K562 (cell line): ENCODE results near the gene ENO3.

Experiments
- FOXP1 ChIP-seq: sonication (generic); formaldehyde crosslinking; IDR thresholded peaks from 2 replicates; pipeline ENCODE4 v1.8.0; 2022; ENCODE audit warnings: mild to moderate bottlenecking, missing genetic modification reagents
- GTF2F1 ChIP-seq: IDR thresholded peaks from 2 replicates; pipeline ENCODE4 v1.6.1; 2011; ENCODE audit warnings: low read depth, low read length, improper control_type of control experiment
- PRPF4 ChIP-seq: fragments of 200-400 bp; formaldehyde crosslinking; IDR thresholded peaks from one replicate; pipeline ENCODE4 v1.6.1; 2017; ENCODE audit warnings: low read length, low read depth, mild to moderate bottlenecking; ENCODE audit not compliant: insufficient read depth, poor library complexity, severe bottlenecking
- ZBTB17 ChIP-seq: fragments of 450-650 bp; formaldehyde crosslinking; IDR thresholded peaks from 2 replicates; pipeline ENCODE4 v1.4.0; 2020; ENCODE audit warnings: mild to moderate bottlenecking
- TF ChIP-seq, protein P1 (sequence below), 3 experiments: IDR thresholded peaks in 2 of 3; conservative IDR thresholded peaks in 1 of 3; 2 replicates each; pipeline ENCODE4 v1.5.1; 2011 to 2012; ENCODE audit warnings: low read length in 3 of 3, mild to moderate bottlenecking in 3 of 3, control low read depth in 2 of 3, improper control_type of control experiment in 1 of 3, inconsistent platforms in 1 of 3, low read depth in 1 of 3, mixed read lengths in 1 of 3, moderate library complexity in 1 of 3; ENCODE audit not compliant: insufficient read depth in 2 of 3
- TF ChIP-seq, protein P2 (sequence below): fragments of 250-450 bp; sonication (Bioruptor Pico); IDR thresholded peaks from 2 replicates; pipeline ENCODE4 v1.5.0; 2021; ENCODE audit warnings: mild to moderate bottlenecking, moderate library complexity

DNA sequence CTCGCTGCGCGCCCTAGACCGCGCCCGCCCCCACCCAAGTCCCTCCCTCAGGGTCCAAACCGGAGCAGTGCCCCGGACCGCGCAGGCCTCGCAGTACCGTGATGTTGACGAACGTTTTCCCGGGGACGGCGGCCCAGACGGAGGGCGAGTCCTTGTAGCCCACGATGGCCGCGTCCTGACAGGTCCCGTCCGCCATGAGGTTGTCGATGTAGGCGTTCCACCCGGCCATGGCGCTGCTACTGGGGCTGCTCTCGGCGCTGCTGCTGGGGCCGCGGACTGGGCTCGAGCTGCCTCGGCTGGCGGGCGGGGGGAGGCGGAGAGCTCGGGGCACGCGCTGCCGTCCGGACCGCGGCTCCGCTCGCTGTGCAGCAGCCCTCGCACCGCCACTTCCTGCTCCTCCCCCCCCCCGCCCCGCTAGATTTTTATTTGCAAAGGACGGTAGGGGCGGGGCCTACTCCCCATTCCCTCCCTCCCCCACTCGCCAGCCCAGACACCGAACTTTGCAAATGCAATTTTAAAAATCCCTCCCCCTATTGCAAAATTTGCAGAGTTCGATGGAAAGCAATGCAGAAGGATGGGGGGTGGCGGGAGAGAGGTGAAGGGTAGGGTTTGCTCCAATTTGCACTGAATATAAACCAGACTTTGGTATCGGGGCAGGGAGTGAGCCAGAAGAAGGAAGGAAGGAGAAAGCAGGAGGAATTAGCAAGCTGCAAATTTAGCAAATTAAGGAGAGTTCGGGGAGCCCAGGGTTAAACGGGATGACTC, 2.6 kb upstream of the ENO3 start, which contains the start of gene PFN1:
- TF ChIP-seq PRPF4 = no peak
- no peak; the same call in 1 of the 2 replicates for TF ChIP-seq ZBTB17 (CRISPR knock-in tag)
- 0 out of 2 replicates have a peak, but pooled peaks have one; percentile 44 for TF ChIP-seq FOXP1 (CRISPR knock-in tag)
- TF ChIP-seq, protein P1, sequence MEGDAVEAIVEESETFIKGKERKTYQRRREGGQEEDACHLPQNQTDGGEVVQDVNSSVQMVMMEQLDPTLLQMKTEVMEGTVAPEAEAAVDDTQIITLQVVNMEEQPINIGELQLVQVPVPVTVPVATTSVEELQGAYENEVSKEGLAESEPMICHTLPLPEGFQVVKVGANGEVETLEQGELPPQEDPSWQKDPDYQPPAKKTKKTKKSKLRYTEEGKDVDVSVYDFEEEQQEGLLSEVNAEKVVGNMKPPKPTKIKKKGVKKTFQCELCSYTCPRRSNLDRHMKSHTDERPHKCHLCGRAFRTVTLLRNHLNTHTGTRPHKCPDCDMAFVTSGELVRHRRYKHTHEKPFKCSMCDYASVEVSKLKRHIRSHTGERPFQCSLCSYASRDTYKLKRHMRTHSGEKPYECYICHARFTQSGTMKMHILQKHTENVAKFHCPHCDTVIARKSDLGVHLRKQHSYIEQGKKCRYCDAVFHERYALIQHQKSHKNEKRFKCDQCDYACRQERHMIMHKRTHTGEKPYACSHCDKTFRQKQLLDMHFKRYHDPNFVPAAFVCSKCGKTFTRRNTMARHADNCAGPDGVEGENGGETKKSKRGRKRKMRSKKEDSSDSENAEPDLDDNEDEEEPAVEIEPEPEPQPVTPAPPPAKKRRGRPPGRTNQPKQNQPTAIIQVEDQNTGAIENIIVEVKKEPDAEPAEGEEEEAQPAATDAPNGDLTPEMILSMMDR (IDR thresholded peaks at IDR 0.05 in 2 of 3, conservative IDR thresholded peaks at IDR 0.05 in 1 of 3; ENCODE audit: insufficient read depth in 2 of 3, low read depth in 1 of 3, low read length in 3 of 3) = no peak
- TF ChIP-seq, protein P2, sequence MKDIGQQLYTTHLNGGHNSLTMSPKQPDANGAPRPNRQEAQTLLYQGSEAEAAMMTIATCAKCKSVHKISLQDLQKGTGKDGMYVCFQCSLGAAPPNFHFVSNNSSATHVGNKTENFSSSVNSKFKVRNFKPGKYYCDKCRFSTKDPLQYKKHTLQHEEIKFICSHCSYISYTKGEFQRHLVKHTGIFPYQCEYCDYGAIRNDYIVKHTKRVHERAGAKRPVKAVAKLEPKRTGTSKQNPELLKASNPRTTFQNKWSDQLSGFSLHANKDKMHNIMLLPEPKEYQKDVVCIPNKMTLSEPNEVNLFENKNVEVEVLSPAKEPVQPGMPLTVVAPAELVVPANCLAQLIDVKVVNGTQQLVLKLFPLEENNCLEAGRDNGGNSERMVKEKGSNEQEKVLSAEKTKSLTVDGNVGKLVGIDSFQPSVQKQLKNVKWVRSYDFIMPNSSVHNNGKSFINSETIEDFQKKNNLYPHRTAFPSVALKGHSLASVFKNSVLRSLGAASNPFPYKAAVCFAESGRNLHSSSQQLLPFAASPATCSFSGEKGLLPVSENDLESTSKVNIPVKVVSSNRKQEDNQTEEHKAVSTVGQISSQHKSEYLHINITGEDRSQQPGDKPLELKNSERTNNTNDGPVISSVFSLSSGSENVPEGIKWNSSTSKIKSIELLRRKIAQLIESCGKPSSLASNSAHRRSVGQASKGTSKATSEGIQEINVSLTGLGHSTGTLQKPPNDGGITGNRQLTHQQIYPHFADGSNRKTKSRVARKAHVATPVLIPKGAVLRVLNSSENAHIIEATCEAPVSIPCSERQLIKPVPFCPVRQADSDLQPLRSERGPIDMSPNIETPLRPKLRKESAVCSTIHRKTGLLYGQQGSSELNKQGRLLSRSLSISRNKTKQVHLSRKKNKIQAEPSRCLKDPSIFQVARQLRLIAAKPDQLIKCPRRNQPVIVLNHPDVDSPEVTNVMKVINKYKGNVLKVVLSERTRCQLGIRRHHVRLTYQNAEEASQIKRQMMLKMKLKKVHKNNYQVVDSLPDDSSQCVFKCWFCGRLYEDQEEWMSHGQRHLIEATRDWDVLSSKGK (CRISPR knock-in tag) = no peak
- TF ChIP-seq GTF2F1 = no peak
